Smooth muscle cell (in vitro differentiated cells): ENCODE data around the gene ID1. TPM values are rescaled to one million over a fixed set of nuclear protein-coding genes. Genes with fewer than 3 reads are reported as not detected.

Source experiments
- DNase-seq: peaks from one replicate; lab custom pipeline; 2025; ENCODE audit not compliant: unreplicated experiment; lab: John Stamatoyannopoulos, UW
- H2AFZ ChIP-seq: fragments of 200-600 bp; sonication (generic); 2 replicates; pipeline ENCODE4 v1.6.0; 2016; ENCODE audit warnings: antibody characterized with exemption, low read depth, mild to moderate bottlenecking
- H3F3A ChIP-seq: fragments of 200-600 bp; sonication (generic); 2 replicates; pipeline ENCODE4 v1.6.0; 2017; ENCODE audit warnings: antibody characterized with exemption, low read depth
- H3K27ac ChIP-seq: fragments of 200-600 bp; sonication (generic); 2 replicates; pipeline ENCODE4 v1.5.1; 2016; ENCODE audit warnings: low read depth, mild to moderate bottlenecking
- H3K27me3 ChIP-seq: fragments of 200-600 bp; sonication (generic); 2 replicates; pipeline ENCODE4 v1.6.1; 2016; ENCODE audit warnings: low read depth, mild to moderate bottlenecking
- H3K36me3 ChIP-seq: fragments of 200-600 bp; sonication (generic); 2 replicates; pipeline ENCODE4 v1.5.1; 2016; ENCODE audit warnings: low read depth
- H3K4me1 ChIP-seq: fragments of 200-600 bp; sonication (generic); 2 replicates; pipeline ENCODE4 v1.5.1; 2016; ENCODE audit warnings: low read depth
- H3K4me2 ChIP-seq: fragments of 200-600 bp; sonication (generic); 2 replicates; pipeline ENCODE4 v1.6.0; 2016; ENCODE audit warnings: mild to moderate bottlenecking
- H3K4me3 ChIP-seq: fragments of 200-600 bp; sonication (generic); 2 replicates; pipeline ENCODE4 v1.5.1; 2016; ENCODE audit warnings: mild to moderate bottlenecking
- H3K79me2 ChIP-seq: fragments of 200-600 bp; sonication (generic); 2 replicates; pipeline ENCODE4 v1.6.0; 2016; ENCODE audit warnings: low read depth, mild to moderate bottlenecking
- H3K9ac ChIP-seq: fragments of 200-600 bp; sonication (generic); 2 replicates; pipeline ENCODE4 v1.6.0; 2016; ENCODE audit warnings: low read depth
- H3K9me3 ChIP-seq: fragments of 200-600 bp; sonication (generic); replicated peaks from 2 replicates; pipeline ENCODE4 v1.5.1; 2016; ENCODE audit warnings: low read depth
- H4K20me1 ChIP-seq: fragments of 200-600 bp; sonication (generic); 2 replicates; pipeline ENCODE4 v1.6.0; 2016; ENCODE audit warnings: low read depth
- CTCF ChIP-seq: fragments of 200-600 bp; sonication (generic); IDR thresholded peaks from 2 replicates; pipeline ENCODE4 v1.5.1; 2017; ENCODE audit warnings: borderline replicate concordance, mild to moderate bottlenecking, antibody characterized with exemption; ENCODE audit not compliant: insufficient read depth, poor library complexity, severe bottlenecking
- WGBS: methylation state at CpG from one replicate; pipeline ENCODE4 v1.1.7; 2016; ENCODE audit warnings: low lambda C conversion rate; 5-methylcytosine and 5-hydroxymethylcytosine counted together
- polyA plus RNA-seq: library from polyadenylated mRNA; unstranded; fragments of >200 nt; fragmentation: Nextera tagmentation; extraction: Ambion mirVana; gene quantifications from 2 replicates; pipeline ENCODE4 v1.2.1, GENCODE V29; 2016
- total RNA-seq: library from RNA; depleted of rRNA; stranded (reverse); fragments of >200 nt; gene quantifications from 2 replicates; pipeline ENCODE4 v1.2.3, GENCODE V29; 2014

ID1 gene
- total and polyA plus RNA-seq, 2 experiments from 2014 or later = 87.6 to 396 TPM

DNA sequence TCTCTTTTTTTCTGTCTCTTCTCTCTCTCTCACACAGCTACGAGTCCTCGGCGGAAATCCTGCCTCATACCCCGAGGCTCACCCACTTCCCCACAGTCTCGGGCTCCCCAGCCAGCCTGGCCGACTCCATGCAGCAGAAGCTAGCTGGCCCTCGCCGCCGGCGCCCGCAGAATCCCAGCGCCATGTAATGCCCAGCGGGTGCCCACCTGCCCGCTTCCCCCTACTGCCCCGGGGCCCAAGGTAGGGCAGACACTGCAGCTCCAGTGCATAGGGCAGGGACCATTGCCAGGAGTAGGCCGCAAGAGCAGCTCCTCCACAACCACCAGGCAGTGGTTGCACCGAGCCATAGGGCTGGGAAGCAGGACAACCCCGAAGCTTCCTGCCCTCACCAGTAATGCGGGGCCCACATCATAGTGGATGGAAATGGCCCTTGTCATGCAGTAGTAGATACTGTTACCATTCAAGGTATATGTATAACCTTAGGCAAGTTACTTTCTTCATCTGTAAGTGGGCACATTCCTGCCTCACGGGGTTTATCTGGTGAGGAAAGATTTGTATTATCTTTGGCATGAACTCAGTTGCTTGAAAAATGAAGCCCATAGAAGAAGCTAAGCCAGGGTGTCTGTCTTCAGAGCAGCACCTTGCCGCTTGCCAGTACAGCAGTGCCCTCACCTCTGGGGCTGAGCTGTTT is 36.9 kb upstream of the ID1 start:
- Histone ChIP-seq H2AFZ (no peak overlapping the region), H3K36me3 (no peaks in the 10 kb centered on the region), H3K27ac (peak overlapping the region; percentile 83), H3K4me1 (peaks cover 6% of the 10 kb centered on the region), H3K79me2 (no peaks in the 10 kb centered on the region), H3K4me2 (no peak overlapping the region), H3F3A (peaks cover 74% of the 10 kb centered on the region), H3K4me3 (no peak overlapping the region), H4K20me1 (no peaks in the 10 kb centered on the region), H3K9me3 (no peaks in the 10 kb centered on the region), H3K27me3 (no peaks in the 10 kb centered on the region), H3K9ac (no peak overlapping the region)
- TF ChIP-seq CTCF = no peak
- WGBS = 93% methylated on average over 21 of the region's 21 CpGs
- DNase-seq = no peak

- Histone ChIP-seq H3F3A (peaks cover 79% of the 10 kb centered on the region), H2AFZ (no peak overlapping the region), H3K27me3 (no peaks in the 10 kb centered on the region), H3K36me3 (no peaks in the 10 kb centered on the region), H4K20me1 (no peaks in the 10 kb centered on the region), H3K9ac (no peak overlapping the region), H3K4me3 (no peak overlapping the region), H3K4me1 (peaks cover 12% of the 10 kb centered on the region), H3K27ac (peak overlapping the region; percentile 83), H3K9me3 (no peaks in the 10 kb centered on the region), H3K79me2 (no peaks in the 10 kb centered on the region), H3K4me2 (no peak overlapping the region)
- TF ChIP-seq CTCF = no peak
- 88% methylated on average over 5 of the region's 5 CpGs for WGBS
- DNase-seq = no peak
These were observed 36.3 kb upstream of the ID1 start for GRCh38 chr20:31568773-31569162.

- 48% methylated on average over 10 of the region's 10 CpGs for WGBS
- H3K4me2 ChIP-seq = no peak overlapping the region
- peak overlapping the region; percentile 5 for H3K9ac ChIP-seq
- TF ChIP-seq CTCF = peak; percentile 96
- H4K20me1 ChIP-seq = no peaks in the 10 kb centered on the region
- H3K27ac ChIP-seq = peak overlapping the region; percentile 83
- no peaks in the 10 kb centered on the region for H3K9me3 ChIP-seq
- DNase-seq = no peak
- no peaks in the 10 kb centered on the region for H3K36me3 ChIP-seq
- H3F3A ChIP-seq = peaks cover 79% of the 10 kb centered on the region
- H2AFZ ChIP-seq = no peak overlapping the region
- no peaks in the 10 kb centered on the region for H3K27me3 ChIP-seq
- H3K79me2 ChIP-seq = no peaks in the 10 kb centered on the region
- H3K4me3 ChIP-seq = no peak overlapping the region
- H3K4me1 ChIP-seq = peaks cover 18% of the 10 kb centered on the region
These were observed 35.7 kb upstream of the ID1 start for GRCh38 chr20:31569163-31570020.
